GM21528 (cell line): ENCODE measurements around the gene TKT.

Source experiments
- ATAC-seq: cut with Tn5 transposase; IDR thresholded peaks from one replicate; pipeline ENCODE4 v1.9.1; 2021; ENCODE audit warnings: mild to moderate bottlenecking, moderate library complexity; ENCODE audit not compliant: unreplicated experiment, low FRiP score

TKT gene

DNA sequence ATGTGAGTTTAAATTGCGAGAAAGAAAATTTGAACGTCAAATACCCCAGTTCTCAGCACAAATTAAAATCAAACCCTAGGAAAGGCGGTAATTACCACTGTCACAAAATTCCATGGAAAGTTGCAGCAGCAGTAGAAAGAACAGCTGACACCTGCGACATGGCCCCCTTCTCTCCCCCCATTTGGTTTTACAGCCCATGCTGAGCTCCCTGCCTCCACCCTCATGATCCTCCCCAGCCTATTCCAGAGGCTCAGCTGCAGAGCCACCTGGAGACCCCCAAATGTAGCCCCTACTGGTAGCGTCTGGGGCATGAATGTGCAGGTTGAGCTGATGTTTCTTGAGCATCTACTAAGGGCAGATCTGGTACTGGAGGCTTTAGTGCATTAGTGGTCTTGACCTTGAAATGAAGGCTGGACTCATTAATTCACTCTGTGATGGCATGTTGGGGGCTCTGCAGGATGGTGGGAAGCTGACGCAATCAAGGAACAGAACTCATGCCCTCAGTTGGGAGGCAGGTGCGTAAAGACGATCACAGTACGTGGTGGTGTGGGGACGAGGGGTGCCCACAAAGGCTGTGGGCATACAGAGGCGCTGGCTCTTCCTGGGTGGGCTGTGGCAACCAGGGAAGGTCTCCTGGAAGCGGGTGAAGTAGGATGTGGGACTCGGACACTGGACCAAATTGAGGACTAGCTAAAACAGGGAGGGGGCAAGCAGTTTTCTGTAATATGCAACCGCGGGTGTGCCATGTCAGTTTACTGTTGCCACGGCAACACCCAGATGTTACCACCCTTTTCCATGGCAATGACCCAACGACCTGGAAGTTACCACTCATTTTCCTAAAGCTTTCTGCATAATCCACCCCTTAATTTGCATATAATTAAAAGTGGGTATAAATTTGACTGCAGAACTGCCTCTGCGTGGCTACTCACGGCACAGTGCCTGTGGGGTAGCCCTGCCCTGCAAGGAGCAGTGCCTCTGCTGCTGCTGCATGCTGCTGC is 55.0 kb downstream of the TKT start:
- ATAC-seq = no peak

DNA sequence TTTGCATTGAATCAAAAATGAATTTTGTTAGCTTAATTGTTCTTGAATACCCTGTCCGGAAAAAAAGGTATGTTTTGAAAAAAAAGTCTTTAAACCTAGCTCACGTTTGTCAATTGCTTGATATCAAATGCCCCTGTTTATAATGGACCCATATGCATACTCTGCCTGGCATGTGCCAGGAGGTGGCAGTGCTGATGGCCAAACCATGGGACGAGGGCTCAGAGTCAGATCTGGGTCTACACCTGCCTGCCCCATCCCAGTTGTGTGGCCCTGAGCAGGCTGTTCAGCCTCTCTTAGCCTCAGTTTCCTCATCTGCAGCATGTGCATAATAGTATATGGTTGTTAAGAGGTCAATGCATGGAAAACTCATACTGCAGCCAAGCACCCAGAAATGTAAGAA is 56.0 kb downstream of the TKT start:
- ATAC-seq = no peak

DNA sequence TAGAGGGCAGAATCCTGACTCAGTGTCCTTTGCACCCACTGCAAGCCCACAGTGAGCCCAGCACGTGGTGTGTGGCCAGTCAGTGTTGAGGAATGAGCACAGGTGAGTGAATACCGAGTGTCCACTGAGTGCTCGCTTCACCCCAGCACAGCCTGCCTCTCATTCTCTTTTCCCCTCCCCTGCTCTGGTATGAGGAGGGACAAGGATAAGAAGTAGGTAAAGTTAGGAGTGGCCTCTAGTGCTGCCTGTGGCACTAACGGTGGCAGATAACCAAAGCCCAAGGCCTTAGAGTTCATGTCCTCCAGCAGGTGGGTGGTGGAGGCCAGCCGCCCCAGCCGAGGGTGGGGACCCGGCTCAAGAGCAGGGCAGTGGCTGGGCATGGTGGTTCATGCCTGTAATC is 56.8 kb downstream of the TKT start:
- no peak for ATAC-seq

DNA sequence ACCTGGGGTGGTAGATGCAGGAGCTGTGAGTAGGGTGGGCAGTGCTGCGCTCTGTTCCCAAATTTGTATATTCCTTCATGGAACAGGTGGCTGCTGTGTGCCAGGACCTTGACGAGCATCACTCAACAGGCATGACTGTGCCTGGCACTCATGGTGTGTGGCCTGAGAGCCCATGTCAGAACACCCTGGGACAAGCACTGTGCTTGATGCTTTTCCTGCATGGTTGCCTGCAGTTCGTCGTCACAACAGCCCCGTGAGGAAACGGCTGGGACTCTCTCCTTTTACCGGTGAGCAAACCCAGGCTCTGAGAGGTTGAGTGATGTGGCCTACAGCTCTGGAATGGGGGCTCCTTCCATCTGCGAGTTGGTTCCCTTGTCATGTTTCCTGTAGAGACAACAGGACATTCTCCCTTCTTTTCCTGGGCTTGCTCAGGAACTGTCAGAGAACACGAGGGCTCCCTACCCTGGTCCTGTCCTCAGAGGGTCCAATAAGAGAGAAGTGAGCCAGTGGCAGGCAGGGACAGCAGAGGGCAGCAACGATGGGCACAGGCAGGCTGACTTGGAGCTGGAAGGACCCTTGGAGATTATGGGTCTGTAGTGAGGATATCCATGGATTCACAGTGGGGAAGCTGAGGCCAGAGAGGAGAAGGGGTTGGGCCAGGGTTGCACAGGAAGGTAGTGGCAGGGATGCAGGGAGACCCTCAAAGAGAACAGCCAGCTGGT is 57.4 kb downstream of the TKT start:
- no peak for ATAC-seq

DNA sequence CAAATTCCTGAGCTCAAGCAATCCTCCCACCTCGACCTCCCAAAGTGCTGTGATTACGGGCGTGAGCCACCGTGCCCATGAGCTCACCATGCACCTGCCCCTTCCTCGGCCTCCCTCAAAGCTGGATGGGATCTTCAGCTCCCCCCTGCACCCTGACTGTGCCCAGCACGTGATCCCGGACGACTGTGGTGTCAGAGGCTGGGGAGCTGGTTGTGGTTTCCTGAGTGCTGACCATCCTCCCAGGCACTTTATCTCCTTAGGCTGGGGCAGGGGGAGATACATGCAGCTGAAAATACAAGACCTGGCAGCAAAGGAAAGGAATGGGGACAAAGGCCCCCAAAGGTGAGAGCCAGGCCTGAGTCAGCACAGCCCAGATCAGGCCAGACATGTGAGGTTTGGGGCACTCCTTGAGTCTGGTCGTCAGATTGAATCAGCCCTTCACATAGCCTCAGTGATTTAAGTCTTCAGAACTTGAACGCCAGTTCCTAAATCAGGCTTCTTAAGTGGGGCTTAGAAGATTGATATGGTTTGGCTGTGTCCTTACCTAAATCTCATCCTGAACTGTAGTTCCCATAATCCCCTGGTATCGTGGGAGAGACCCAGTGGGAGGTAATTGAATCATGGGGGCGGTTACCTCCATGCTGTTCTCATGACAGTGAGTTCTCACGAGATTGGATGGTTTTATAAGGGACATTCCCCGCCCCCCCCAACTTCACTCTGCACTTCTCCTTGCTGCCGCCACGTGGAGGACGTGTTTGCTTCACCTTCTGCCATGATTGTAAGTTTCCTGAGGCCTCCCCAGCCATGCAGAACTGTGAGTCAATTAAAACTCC is 59.0 kb downstream of the TKT start:
- ATAC-seq = no peak

DNA sequence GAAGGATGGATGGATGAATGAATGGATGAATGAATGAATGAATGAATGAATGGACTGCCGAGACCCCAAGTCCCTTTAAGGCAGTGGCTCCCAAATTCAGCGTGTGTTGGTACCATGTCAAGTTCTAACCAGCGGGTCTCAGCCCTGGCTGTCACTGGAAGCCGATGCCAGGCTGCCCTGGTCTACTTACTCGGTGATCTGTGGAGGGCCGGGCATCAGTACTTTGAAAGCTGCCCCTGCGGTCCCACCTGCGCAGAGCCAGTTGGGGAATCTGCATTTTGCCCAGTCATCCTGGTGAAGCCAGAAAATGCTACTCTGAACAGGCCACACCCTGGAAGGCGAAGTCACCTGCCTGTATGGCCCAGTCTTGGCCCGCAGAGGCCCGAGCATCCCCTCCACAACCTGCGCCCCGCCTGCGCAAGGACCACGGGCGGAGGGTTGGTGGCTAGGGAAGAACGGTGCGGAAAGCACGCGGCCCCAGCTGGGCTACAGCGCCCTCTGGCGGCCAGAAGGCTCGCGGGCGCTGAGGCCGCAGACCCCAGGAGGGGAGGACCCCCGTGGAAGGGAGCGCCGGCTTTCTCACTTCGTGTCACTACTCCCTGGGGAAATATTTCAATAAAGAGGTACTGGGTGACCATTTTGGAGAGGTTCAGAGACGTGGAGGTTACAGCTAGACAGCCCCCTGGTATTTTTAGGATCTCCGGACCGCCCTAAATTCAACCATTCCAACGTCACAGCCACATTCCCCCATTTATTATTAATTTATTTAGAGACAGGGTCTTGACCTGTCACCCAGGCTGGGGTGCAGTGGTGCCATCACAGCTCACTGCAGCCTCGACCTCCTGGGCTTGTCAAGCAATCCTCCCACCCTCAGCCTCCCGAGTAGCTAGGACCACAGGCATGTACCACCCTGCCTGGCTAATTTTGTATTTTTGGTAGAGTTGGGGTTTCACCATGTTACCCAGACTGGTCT is 59.9 kb downstream of the TKT start:
- no peak for ATAC-seq

DNA sequence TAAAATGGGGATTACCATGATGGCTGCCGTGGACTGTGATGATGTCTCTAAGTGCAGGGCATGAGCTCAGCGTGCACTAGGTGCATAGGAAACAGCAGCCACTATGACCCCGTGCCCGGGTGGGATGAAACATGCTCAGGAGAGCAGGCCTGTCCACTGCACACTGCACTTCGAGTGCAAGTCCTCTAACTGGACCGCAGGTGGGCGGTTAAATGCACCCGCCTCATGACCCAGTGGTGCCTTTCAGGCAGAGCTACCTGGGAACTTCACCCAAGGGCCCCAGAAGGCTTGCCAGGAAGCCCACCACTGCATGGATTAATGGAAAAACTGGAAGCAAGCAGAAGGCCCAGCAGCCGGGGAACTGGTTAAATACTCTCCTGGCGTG is 60.8 kb downstream of the TKT start:
- ATAC-seq = no peak

DNA sequence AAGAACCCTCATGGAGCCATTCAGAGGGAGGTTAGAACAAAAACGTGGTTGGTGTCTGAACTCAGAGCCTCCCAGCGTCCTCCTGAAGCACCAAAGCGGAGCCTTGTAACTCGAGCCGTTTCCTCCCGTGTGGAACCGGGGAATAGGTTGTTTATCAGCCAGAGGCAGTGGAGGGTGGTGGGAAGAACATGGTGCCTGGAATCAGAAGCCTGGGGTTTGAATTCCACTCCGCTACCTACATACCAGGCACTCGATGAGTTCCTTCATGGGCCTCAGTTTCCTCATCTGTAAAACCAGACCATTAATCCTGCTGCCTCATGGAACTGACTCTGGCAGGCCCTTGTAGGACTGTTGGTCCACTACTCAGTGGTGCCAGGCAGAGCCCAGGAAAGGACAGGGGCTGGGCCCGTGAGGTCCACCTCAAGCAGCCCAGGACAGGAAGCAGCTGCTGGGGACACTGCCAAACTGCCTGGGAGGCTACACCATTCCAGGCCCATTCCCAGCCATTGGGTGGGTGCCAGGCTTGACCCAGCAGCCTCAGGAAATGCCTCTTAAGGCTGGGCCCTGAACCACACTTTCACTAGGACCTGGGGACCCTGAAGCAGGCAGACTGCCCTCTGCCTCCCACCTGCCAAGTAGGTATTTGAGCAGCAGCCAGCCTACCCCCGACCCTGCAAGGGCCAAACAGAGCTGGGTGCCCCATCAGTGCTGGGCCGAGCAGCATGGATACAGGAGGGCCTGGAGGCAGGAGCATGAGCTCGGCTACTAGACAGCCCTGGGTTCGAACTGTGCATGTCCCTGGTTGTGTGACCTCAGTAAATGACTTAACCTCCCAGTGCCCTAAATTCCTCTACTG is 61.4 kb downstream of the TKT start:
- no peak for ATAC-seq

DNA sequence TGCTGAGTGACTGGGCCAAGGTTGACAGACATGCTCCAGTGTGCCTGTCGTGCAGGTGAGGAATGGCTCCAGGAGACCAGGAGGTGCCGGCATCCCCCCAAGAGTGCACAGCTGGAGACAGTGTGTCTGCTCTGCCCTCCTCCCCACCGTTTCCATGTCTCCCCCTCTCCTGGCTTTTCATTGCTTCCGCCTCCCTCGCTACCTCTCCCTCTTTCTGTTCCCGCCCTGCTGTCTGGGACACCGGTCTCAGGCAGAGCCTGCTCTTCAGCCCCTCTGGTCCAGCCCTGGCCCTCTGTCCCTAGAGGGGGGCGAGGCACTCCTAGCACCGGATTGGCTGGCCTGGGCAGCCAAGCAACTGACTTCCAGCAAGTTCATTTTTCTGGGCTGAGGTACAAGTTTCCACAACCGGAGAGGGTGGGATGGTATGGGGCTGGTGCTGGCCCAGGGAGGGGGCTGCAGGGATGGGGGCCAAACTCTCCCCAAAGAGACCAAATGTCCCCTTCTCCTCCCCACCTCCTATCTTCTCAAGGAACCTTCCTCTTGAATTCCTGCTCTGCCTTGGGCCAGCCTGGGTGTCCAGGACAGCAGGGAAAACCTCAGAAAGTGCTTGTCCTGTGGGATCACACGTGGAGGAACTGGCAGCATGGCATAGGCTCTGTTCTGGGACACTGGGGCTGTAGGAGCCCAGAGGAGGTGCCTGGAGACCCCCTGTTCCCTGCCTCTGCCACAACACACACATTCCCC is 62.2 kb downstream of the TKT start:
- no peak for ATAC-seq

DNA sequence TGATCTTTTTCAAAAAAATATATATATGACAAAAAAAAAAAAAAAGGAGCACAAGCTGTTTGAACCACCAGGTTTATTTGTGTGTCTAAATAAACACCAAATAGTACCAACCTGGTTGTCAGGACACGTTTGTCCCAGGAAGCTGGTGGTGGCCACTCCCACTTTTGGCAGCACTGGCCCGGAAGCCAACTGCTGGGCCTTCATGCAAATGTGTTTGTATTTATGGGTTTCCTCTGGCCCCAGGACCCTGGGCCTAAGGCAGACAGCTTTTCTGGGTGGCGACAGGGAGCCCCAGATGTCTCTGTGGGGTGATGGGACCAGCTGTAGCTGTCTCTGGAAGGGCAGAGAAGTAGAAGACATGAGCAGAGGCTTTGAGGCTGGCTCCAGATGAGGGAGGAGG is 63.2 kb downstream of the TKT start:
- peak; percentile 47 for ATAC-seq

DNA sequence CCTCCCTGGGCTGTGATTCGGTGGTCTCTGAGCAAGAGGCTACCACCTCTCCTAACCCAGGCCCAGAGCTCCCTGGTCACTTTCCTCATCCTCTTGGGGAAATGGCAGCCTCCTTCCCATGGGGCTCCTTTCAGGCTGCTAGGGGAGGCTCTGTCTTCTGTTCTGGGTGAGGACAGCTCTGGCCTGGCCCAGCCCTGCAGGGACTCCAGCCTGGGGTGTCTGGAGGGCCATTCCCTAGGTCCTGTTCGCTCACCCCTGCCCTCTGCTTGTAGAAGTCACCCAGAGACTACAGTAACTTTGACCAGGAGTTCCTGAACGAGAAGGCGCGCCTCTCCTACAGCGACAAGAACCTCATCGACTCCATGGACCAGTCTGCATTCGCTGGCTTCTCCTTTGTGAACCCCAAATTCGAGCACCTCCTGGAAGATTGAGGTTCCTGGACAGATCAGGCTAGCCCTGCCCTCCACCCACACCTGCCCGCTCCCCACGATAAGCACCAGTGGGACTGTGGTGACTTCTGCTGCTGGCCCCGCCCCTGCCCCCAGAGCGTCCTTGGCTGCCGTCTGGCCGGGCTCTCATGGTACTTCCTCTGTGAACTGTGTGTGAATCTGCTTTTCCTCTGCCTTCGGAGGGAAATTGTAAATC is 63.9 kb downstream of the TKT start:
- ATAC-seq = no peak

DNA sequence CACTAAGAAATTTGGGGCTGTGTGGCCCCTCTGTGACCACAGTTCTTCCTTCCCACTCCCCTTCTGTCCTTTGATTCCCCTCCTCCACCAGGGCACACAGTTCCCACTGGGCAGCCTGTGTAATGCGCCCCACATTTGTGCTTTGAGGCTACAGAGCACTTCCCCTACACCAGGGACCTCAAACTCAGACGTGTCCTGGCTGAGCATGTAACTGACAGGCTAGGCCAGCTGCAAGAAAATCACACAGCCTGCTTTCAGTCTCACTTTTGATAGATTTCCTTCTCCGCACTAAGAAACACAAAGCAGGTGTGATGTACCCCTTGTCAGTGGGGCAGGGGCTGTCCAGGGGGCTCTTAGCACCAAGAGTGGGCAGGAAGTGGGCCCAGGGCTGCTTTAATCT is 65.2 kb downstream of the TKT start:
- no peak for ATAC-seq

DNA sequence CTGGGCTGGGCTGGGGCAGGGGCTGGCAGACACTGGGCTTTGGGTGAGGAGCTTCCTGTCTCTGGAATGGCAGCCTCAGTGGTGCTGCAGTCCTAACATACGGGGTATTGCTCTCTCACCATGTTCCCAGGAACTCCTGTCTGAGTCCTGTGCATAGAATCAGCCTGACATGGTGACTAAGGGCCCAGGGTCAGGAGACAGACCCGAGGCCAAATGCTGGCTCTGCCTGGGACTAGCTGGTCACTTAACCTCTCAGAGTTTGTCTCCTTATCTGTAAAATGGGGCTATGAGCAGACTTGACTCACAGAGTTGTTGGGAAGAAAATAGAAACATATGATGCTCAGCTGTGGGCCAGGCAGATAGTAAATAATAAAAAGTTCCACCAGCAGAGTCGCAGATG is 66.5 kb downstream of the TKT start:
- ATAC-seq = no peak

DNA sequence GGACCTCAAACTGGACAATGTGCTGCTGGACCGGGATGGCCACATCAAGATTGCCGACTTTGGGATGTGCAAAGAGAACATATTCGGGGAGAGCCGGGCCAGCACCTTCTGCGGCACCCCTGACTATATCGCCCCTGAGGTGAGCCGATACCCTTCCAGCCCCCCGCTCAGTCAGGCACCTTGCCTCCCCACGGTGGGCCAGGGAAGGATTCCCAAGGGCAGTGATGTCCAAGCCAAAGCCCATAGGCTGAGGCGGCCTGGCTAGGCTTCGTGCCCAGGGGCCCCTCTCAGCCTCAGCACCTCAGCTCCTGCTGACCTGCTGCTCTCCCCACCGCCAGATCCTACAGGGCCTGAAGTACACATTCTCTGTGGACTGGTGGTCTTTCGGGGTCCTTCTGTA is 67.1 kb downstream of the TKT start:
- ATAC-seq = no peak

DNA sequence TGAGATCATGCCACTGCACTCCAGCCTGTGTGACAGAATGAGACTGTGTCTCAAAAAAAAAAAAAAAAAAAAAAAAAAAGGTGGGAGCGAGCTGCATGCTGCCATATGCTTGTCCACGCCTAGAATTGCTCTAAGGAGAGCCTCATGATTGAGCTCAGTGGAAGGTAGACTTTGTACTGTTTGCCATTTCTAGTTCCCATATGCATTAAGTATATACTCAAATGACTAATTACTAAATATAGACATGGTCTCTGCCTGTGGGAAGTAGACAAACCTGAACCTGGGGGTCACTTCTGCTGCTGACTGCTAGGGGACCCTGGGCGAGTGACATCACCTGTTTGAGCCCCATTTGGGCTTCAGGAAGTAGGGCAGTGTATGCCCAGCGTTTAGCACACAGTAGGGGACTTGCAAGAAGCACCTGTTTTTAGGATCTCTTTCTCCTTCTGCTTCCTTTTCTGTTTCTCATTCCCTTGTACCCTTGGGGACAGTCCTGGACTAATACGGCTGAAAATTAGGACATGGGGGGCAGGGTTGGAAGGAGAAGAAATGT is 67.6 kb downstream of the TKT start:
- no peak for ATAC-seq

DNA sequence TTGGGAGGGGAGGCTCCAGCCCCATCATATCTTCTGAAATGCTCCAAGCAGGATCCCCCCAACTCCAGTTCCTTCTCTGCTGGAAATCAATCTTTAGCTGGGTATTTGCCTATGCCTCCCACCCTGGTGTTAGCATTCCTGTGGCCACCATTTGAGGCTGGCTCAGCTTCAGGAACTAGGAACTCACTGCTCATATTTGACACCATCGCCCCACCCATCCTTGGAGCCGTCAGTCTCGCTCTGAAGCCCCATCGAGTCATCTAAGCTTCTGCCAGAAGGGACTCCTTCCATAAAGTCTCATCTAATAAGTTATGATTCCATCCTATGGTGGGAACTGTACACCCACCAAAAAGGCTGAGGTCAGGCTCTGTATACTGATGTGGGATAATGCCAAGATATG is 68.4 kb downstream of the TKT start:
- no peak for ATAC-seq

DNA sequence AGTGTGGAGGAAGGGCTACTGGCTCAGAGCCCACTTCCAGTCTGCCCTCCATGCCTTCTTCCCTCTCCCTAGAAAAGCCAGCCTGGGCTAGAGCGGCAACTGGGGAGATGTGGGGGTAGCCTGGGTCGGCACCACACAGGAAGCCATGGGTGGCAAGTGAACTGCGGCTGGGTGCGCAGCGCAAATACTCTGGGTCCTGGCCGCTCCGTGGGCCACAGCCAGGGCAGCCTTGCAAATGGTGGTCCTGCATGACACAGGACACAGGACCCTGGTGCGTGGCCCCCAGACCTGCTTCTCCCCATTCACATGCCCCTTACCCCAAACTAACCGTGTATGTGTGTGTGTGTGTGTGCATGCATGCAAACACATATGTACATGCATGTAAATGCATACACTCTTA is 69.1 kb downstream of the TKT start:
- ATAC-seq = no peak
